Measurements from ENCODE around the gene PLEKHM2.

- TF ChIP-seq CTCF (IDR thresholded peaks at IDR 0.05) (no peak), ZFX (IDR thresholded peaks at IDR 0.05; ENCODE audit: borderline replicate concordance) (no peak)
Measured at GRCh38 chr1:15685820-15686219, 1.7 kb downstream of the PLEKHM2 start.
